K562 (cell line): ENCODE data around the gene ID1. TPM values are rescaled to one million over a fixed set of nuclear protein-coding genes. Genes with fewer than 3 reads are reported as not detected.
A peak's percentile ranks its signal among the peaks of the same experiment; 100 is the strongest.

Source experiments
- CAMTA2 ChIP-seq: fragments of 250-450 bp; sonication (Bioruptor Pico); conservative IDR thresholded peaks from 2 replicates; pipeline ENCODE4 v1.5.1; 2022
- EP300 ChIP-seq: IDR thresholded peaks from 2 replicates; pipeline ENCODE4 v1.6.1; 2012; ENCODE audit warnings: low read length, improper control_type of control experiment
- FOS ChIP-seq: IDR thresholded peaks from 3 replicates; pipeline ENCODE4 v1.6.1; 2011; ENCODE audit not compliant: insufficient read length; ENCODE audit errors: extremely low read depth
- MTA2 ChIP-seq: fragments of 450-650 bp; IDR thresholded peaks from 2 replicates; pipeline ENCODE4 v1.6.1; 2016; ENCODE audit warnings: low read depth
- POLR2B ChIP-seq: fragments of 450-650 bp; IDR thresholded peaks from 2 replicates; pipeline ENCODE4 v1.6.1; 2018; ENCODE audit warnings: low read depth; ENCODE audit not compliant: partially characterized antibody
- SRSF3 ChIP-seq: fragments of 200-400 bp; formaldehyde crosslinking; IDR thresholded peaks from 2 replicates; pipeline ENCODE4 v1.6.1; 2016; ENCODE audit warnings: mild to moderate bottlenecking, low read length, moderate library complexity; ENCODE audit not compliant: insufficient read depth
- TARDBP ChIP-seq: fragments of 450-650 bp; IDR thresholded peaks from 2 replicates; pipeline ENCODE4 v1.6.1; 2016
- TCF3 ChIP-seq: sonication (generic); formaldehyde crosslinking; IDR thresholded peaks from 2 replicates; pipeline ENCODE4 v1.4.0; 2020; ENCODE audit warnings: mild to moderate bottlenecking, missing genetic modification reagents
- WHSC1 ChIP-seq: IDR thresholded peaks from one replicate; pipeline ENCODE4 v1.6.1; 2012; ENCODE audit warnings: low read length, control low read depth, inconsistent platforms
- ZNF324 ChIP-seq: fragments of 250-450 bp; sonication (Bioruptor Pico); IDR thresholded peaks from 2 replicates; pipeline ENCODE4 v1.4.0; 2020; ENCODE audit warnings: mild to moderate bottlenecking
- polyA plus RNA-seq, 8 experiments: library from polyadenylated mRNA; depleted of rRNA in 4 of 8; stranded (reverse) in 5 of 8; unstranded in 3 of 8; fragments of >200 nt; fragmentation: Nextera tagmentation in 2 of 8; fragmentation: Illumina TruSeq in 1 of 8; extraction: Ambion mirVana in 2 of 8; extraction: Trizol in 1 of 8; gene quantifications; 2 replicates each; pipeline versions ENCODE4 v1.2.1 to v1.2.3, GENCODE V29; 2011 to 2014; ENCODE audit warnings: inconsistent platforms in 1 of 8, missing spikeins in 1 of 8
- total RNA-seq, 7 experiments: library from RNA; depleted of rRNA in 6 of 7; stranded (reverse); fragments of >200 nt in 6 of 7; fragmentation: Illumina TruSeq in 2 of 7; extraction: Trizol in 2 of 7; gene quantifications; 2 replicates each; pipeline versions ENCODE4 v1.2.1 to v1.2.3, GENCODE V29; 2011 to 2021; ENCODE audit warnings: low replicate concordance in 1 of 7
- TF ChIP-seq, protein P1 (sequence below): IDR thresholded peaks from 2 replicates; pipeline ENCODE4 v1.6.1; 2011; ENCODE audit not compliant: insufficient read length; ENCODE audit errors: extremely low read depth
- TF ChIP-seq, protein P2 (sequence below): sonication (generic); formaldehyde crosslinking; IDR thresholded peaks from 2 replicates; pipeline ENCODE4 v1.8.0; 2023; ENCODE audit warnings: mild to moderate bottlenecking, missing genetic modification reagents
- TF ChIP-seq, protein P3 (sequence below): fragments of 250-450 bp; sonication (Bioruptor Pico); IDR thresholded peaks from 2 replicates; pipeline ENCODE4 v1.4.0; 2020; ENCODE audit warnings: mild to moderate bottlenecking, moderate library complexity
- TF ChIP-seq, protein P4 (sequence below): sonication (generic); formaldehyde crosslinking; IDR thresholded peaks from 2 replicates; pipeline ENCODE4 v1.8.0; 2022; ENCODE audit warnings: mild to moderate bottlenecking, low read depth, missing genetic modification reagents
- TF ChIP-seq, protein P5 (sequence below): fragments of 250-450 bp; sonication (Bioruptor Pico); IDR thresholded peaks from 2 replicates; pipeline ENCODE4 v1.4.0; 2020; ENCODE audit warnings: borderline replicate concordance

The ID1 gene
- total and polyA plus RNA-seq, 9 of the 15 experiments (the other 6 are each of a cell fraction or from before 2014, with no cell fraction given), result 1.4 to 358 (median 65.0) TPM

DNA sequence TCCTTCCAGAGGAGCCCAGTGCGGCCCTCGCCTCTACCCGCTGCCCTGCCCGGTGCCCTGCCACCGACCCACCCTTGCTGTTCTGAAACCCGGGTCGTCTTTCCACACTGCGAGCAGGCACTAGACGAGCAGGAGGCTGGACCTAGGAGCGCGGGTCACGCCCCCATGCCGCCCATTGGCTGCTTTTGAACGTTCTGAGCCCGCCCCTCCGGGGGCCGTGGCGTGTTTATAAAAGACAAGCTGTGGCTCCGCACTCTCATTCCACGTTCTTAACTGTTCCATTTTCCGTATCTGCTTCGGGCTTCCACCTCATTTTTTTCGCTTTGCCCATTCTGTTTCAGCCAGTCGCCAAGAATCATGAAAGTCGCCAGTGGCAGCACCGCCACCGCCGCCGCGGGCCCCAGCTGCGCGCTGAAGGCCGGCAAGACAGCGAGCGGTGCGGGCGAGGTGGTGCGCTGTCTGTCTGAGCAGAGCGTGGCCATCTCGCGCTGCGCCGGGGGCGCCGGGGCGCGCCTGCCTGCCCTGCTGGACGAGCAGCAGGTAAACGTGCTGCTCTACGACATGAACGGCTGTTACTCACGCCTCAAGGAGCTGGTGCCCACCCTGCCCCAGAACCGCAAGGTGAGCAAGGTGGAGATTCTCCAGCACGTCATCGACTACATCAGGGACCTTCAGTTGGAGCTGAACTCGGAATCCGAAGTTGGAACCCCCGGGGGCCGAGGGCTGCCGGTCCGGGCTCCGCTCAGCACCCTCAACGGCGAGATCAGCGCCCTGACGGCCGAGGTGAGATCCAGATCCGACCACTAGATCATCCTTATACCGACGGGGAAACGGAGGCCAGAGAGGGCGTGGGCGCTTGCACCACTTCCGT lies at the start of gene ID1 (continued):
- TF ChIP-seq, protein P1, sequence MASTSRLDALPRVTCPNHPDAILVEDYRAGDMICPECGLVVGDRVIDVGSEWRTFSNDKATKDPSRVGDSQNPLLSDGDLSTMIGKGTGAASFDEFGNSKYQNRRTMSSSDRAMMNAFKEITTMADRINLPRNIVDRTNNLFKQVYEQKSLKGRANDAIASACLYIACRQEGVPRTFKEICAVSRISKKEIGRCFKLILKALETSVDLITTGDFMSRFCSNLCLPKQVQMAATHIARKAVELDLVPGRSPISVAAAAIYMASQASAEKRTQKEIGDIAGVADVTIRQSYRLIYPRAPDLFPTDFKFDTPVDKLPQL, result peak; percentile 96
- TF ChIP-seq, protein P2, sequence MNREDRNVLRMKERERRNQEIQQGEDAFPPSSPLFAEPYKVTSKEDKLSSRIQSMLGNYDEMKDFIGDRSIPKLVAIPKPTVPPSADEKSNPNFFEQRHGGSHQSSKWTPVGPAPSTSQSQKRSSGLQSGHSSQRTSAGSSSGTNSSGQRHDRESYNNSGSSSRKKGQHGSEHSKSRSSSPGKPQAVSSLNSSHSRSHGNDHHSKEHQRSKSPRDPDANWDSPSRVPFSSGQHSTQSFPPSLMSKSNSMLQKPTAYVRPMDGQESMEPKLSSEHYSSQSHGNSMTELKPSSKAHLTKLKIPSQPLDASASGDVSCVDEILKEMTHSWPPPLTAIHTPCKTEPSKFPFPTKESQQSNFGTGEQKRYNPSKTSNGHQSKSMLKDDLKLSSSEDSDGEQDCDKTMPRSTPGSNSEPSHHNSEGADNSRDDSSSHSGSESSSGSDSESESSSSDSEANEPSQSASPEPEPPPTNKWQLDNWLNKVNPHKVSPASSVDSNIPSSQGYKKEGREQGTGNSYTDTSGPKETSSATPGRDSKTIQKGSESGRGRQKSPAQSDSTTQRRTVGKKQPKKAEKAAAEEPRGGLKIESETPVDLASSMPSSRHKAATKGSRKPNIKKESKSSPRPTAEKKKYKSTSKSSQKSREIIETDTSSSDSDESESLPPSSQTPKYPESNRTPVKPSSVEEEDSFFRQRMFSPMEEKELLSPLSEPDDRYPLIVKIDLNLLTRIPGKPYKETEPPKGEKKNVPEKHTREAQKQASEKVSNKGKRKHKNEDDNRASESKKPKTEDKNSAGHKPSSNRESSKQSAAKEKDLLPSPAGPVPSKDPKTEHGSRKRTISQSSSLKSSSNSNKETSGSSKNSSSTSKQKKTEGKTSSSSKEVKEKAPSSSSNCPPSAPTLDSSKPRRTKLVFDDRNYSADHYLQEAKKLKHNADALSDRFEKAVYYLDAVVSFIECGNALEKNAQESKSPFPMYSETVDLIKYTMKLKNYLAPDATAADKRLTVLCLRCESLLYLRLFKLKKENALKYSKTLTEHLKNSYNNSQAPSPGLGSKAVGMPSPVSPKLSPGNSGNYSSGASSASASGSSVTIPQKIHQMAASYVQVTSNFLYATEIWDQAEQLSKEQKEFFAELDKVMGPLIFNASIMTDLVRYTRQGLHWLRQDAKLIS (CRISPR knock-in tag), result peak; percentile 85
- TF ChIP-seq MTA2, result peak; percentile 20; the same call in 1 of the 2 replicates
- TF ChIP-seq TARDBP, result no peak
- peak; percentile 100 for TF ChIP-seq POLR2B
- TF ChIP-seq, protein P3, sequence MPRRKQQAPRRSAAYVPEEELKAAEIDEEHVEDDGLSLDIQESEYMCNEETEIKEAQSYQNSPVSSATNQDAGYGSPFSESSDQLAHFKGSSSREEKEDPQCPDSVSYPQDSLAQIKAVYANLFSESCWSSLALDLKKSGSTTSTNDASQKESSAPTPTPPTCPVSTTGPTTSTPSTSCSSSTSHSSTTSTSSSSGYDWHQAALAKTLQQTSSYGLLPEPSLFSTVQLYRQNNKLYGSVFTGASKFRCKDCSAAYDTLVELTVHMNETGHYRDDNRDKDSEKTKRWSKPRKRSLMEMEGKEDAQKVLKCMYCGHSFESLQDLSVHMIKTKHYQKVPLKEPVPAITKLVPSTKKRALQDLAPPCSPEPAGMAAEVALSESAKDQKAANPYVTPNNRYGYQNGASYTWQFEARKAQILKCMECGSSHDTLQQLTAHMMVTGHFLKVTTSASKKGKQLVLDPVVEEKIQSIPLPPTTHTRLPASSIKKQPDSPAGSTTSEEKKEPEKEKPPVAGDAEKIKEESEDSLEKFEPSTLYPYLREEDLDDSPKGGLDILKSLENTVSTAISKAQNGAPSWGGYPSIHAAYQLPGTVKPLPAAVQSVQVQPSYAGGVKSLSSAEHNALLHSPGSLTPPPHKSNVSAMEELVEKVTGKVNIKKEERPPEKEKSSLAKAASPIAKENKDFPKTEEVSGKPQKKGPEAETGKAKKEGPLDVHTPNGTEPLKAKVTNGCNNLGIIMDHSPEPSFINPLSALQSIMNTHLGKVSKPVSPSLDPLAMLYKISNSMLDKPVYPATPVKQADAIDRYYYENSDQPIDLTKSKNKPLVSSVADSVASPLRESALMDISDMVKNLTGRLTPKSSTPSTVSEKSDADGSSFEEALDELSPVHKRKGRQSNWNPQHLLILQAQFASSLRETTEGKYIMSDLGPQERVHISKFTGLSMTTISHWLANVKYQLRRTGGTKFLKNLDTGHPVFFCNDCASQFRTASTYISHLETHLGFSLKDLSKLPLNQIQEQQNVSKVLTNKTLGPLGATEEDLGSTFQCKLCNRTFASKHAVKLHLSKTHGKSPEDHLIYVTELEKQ (CRISPR knock-in tag), result no peak
- TF ChIP-seq, protein P4, sequence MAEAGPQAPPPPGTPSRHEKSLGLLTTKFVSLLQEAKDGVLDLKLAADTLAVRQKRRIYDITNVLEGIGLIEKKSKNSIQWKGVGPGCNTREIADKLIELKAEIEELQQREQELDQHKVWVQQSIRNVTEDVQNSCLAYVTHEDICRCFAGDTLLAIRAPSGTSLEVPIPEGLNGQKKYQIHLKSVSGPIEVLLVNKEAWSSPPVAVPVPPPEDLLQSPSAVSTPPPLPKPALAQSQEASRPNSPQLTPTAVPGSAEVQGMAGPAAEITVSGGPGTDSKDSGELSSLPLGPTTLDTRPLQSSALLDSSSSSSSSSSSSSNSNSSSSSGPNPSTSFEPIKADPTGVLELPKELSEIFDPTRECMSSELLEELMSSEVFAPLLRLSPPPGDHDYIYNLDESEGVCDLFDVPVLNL (CRISPR knock-in tag), result 0 out of 2 replicates have a peak, but pooled peaks have one; percentile 58
- TF ChIP-seq EP300, result peak; percentile 18; the same call in 1 of the 2 replicates
- no peak; the same call in 1 of the 2 replicates for TF ChIP-seq CAMTA2 (CRISPR knock-in tag)
- TF ChIP-seq SRSF3, result no peak
- 0 out of 2 replicates have a peak, but pooled peaks have one; percentile 16 for TF ChIP-seq TCF3 (CRISPR knock-in tag)
- TF ChIP-seq WHSC1, result no peak
- TF ChIP-seq, protein P5, sequence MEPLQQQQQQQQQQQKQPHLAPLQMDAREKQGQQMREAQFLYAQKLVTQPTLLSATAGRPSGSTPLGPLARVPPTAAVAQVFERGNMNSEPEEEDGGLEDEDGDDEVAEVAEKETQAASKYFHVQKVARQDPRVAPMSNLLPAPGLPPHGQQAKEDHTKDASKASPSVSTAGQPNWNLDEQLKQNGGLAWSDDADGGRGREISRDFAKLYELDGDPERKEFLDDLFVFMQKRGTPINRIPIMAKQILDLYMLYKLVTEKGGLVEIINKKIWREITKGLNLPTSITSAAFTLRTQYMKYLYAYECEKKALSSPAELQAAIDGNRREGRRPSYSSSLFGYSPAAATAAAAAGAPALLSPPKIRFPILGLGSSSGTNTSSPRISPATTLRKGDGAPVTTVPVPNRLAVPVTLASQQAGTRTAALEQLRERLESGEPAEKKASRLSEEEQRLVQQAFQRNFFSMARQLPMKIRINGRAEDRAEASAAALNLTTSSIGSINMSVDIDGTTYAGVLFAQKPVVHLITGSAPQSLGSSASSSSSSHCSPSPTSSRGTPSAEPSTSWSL (CRISPR knock-in tag), result peak; percentile 74
- TF ChIP-seq FOS, result peak; percentile 40
- no peak for TF ChIP-seq ZNF324 (CRISPR knock-in tag)
